Measurements from ENCODE around the gene CHIA.

The CHIA gene

DNA sequence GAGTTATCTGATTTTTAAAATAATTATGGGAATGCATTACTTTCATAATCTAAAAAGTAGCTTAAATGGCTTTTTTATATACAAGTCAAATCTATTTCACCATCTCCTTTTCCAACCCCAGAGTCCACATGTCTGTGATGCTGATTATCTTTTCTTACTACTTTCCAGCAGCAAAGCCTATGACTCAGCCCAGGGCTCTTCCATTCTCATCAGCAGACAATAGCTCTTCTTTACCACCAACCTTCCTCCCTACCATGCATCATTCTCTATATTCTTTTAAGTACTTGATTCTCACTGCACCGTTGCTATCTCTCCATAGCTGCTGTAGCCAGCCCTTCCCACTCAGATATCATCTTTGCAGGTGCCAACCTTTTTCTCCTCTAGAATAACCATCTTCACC lies 75.6 kb downstream of the CHIA start:
- DNase-seq (ENCODE audit: low read depth in 2 of 2): no peak

DNA sequence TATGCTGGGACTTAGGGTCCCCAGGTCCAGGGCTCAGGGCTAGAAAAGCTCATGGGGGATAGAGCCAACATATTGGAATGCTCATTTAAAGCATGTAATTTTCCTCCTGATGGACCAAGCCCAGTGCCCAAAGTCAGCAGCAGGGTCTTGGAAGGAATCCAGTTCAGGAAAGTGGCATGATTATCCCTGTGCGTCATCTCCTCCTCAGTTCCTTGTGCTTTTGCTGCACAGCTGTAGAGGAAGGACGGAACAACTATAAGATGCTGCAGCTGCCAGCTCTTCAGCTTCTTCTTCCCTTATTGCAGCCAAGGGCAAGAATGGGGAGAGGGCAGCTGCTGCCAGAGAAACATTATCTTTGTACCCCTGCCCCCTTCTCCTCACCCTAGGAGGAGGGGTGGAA lies 78.5 kb downstream of the CHIA start:
- DNase-seq (ENCODE audit: low read depth in 2 of 2): no peak

DNA sequence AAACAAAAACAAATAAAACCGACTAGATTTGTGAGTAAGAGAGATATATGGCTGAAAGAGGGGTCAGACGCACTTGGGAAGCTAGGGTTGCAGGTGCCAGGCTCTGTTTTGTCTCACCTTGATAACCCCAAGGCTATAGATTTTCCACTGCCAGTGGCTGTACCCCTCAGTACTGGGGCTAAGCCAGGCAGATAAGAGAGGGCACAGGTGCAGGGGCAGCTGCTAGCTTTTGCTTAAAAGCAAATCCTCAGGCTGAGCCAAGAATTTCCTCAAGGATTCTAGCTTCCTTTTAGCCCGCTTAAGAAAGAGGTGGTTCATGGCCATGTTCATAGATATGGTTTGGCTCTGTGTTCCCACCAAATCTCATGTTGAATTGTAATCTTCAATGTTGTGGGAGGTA lies 79.0 kb downstream of the CHIA start:
- no peak for DNase-seq (ENCODE audit: low read depth in 2 of 2)
